GM21367 (cell line): Measurements from ENCODE around the gene LRRC4C.

Experiments
- ATAC-seq: cut with Tn5 transposase; IDR thresholded peaks from one replicate; pipeline ENCODE4 v1.9.1; 2021; ENCODE audit not compliant: unreplicated experiment

LRRC4C gene

DNA sequence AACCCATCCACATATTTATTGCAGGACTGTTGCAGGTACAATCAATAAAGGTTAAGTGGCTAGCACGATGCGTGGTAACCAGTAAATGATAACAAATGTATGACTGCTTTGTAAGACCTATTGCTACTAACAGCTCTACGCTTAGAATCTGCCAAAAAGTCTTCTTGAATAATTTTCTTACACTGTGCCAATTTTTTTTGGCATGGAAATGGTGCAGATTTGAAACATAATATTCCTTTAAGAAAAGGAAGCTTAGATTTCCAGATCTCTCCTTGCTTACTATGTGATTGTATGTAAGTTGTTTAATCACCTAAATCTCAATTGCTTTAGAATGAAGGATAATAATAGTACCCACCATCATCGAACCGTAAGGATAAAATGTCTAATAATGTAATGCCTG is 192.0 kb downstream of the LRRC4C start:
- no peak for ATAC-seq

DNA sequence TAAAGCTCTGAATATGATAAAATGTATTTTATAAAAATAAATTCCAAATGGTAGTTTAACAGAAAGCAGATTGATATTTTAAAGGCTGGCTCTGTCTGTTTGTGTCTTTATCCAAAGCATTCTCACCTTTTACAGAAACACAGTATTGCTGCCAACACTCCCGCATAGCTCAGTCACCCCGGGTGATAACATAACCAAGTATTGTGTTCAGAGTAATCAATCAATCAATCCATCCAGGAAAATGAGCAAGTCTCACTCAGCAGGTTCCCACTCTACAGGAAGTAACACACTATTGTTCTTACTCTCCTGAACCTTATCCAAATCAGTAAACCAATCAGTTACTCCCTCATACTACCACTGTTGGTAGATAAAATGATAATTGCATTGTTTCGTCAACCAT is 203.4 kb downstream of the LRRC4C start:
- no peak for ATAC-seq

DNA sequence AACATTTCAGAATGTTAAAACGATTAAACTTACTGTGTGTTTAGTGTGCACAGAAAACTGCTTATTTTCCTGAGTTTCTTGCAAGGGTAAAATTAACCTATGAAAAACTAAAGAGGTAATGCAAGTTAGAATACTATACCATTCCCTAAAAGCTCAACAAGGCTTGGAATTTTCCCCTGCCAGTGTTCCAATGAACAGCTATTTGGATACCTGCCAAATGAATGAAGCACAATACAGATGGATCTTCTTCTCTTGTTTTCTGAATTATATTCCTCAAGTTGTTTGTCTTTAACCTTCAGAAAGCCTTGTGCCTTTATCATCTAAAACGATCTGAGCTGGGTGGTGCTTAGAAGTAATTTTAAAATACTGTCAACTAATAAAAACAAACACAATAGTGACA is 204.5 kb downstream of the LRRC4C start:
- no peak for ATAC-seq

DNA sequence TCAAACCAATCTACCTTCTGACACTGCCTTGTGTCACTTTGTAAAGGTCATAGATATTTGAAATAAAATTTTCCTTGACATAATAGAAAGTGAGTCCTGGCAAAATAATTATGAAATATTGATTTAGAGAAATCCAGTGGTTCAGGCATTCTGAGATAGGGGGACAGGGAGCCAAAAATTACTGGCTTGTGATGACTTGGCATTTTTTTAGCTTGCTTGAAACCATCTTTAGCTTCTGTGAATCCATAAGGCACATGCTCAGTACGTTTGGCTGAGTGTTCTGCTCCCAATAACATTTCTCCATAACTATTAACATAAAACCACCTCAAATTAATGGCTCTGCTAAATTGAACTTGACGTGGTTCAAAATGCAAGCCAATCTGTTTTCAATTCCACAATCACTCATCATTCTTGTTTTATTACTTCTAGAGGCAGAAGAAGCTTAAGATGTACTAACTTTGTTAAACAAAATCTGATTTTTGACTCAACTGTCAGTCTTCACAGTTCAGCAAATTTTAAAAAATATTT is 209.0 kb downstream of the LRRC4C start:
- no peak for ATAC-seq

- ATAC-seq = no peak
These were observed 211.8 kb downstream of the LRRC4C start for GRCh38 chr11:41247621-41248020.

DNA sequence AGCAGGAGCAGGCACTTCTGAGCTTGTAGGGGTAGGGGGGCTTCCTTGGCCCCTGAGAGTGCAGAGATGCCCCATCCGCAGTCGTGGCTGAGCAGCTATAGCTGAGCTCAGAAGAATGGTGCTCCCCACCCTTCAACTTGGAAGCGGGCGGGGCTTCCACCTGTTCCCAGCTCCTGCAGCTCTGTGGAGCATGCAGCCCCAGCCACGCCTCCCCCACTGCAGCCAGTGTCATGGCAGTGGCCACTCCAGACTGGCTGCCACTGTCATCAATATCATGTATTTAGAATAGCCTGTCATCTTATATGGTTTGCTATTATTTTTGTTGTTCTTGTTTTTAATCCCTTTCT is 213.1 kb downstream of the LRRC4C start:
- ATAC-seq = no peak

GRCh38 chr11:41245704-41246398 is 213.6 kb downstream of the LRRC4C start:
- no peak for ATAC-seq

DNA sequence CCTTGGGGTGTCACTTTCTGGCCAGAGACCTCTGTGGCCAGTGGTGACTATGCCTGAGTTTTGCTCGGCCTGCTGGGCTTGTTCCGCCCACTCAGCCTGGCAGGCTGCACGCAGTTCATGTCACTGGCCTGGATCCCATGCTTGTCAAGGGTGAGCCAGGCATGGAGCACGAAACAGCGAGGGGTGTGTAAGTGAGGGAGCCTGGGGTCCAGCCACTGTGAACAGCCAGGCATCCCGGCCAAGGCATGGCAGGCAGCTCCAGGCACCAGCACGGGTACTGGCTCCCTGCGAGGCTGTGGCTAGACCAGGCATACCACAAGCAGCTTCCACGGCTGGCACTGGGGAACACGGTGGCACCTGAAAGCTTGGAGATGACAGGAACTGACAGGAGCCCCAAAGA is 214.3 kb downstream of the LRRC4C start:
- ATAC-seq = no peak

- no peak for ATAC-seq
These were observed 222.1 kb downstream of the LRRC4C start for GRCh38 chr11:41237382-41237781.

DNA sequence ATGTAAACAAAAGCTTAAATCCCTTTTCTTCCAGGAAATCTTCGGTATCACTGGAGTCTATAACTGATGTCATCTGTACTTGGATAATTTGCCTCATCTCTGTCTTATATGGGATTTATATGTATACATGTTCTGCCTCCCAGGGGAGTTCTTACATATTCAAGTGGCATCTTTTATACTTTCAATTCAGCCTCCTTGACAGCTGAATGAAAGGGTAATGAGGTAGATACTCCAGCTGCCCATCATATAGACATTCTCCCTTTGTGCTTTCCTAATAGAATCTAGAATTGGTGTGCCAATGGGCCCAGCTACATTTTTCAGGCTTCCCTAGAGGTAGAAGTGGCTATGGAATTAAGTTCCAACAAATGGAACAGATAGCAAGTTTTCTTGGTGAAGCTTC is 223.8 kb downstream of the LRRC4C start:
- no peak for ATAC-seq

DNA sequence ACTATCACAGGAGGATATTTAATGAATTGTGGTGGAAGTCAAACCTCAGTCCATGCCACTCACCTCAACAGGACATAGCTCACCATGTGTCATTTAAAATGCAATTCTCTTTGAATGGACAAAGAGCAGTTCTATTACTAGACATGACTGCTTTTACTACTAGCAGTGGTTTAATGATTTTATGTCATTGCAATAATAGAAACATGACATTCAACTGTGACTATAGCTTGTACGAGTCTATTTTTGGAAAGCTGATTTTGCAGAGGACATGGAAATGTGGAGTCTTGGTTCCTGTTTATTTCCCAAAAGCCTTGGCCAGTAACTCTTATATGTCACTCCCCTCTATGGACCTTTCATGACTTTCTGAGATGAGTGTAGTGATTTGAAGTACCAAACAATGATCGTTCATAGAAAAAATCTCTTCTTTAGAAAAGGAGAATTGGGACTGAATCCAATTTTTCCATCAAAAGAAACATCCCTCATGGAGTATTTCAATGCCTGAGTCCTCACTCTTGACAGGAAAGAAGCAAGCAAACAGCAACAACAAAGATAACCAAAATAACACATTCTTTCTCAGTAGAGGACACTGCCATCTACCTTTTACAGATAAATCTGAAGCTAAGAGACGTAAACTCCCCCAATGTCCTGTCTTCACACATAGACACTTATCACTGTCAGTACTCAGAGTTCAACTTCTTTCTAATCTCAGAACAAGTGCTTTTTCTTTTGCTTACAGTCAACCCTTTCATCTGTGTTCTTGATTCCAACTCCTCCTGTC is 233.4 kb downstream of the LRRC4C start:
- ATAC-seq = no peak

GRCh38 chr11:41222236-41222635 is 237.2 kb downstream of the LRRC4C start:
- ATAC-seq = no peak

- ATAC-seq = no peak
These were observed 253.1 kb downstream of the LRRC4C start for GRCh38 chr11:41206388-41206787.

DNA sequence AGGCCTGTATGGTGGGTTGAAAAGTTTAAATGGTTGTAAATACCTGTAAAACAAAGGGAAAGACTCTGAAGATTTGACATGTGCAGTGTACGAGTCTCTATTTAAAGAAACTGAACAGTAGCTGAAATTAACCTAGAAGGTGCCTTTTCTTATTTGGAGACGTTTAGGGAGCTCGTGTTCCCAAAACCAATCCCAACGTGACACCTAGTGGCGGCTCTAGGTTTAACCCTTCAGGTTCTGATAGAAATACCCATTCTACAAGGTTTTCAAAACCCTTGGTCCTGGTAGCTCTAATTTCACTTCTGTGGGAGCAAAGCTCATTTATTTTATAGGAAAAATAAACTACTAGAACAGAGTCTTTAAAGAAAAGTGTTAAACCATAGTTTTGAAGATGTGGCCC is 258.3 kb downstream of the LRRC4C start:
- no peak for ATAC-seq

DNA sequence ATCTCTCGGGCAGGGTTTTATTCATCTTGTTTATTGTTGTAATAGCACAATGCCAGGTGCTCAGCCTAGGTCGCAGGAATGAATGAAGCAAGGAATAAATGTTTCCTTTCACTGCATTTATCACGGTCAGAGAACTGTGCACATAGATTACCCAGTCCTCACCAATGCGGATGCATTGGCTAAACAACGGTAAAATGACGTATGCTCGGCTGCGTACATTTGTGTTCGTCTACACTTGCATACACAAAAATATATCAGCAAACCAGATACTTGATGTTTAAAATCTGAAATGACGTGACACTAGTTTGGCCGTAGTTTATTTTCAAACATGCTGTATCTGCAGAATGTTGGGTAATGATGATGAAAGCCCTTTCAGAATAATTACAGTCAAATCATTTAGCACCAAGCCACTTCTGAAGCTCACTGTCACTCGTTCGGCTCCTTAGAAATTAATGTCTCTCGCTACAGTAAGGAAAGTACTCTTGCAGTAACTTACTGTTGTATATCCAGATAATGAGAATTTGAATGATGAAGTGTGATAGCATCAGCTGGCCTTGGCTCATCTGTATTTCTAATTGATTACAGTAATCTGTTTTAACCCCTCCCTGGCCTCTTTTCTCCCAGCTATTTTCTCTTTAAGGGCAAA is 268.9 kb downstream of the LRRC4C start:
- ATAC-seq = no peak

DNA sequence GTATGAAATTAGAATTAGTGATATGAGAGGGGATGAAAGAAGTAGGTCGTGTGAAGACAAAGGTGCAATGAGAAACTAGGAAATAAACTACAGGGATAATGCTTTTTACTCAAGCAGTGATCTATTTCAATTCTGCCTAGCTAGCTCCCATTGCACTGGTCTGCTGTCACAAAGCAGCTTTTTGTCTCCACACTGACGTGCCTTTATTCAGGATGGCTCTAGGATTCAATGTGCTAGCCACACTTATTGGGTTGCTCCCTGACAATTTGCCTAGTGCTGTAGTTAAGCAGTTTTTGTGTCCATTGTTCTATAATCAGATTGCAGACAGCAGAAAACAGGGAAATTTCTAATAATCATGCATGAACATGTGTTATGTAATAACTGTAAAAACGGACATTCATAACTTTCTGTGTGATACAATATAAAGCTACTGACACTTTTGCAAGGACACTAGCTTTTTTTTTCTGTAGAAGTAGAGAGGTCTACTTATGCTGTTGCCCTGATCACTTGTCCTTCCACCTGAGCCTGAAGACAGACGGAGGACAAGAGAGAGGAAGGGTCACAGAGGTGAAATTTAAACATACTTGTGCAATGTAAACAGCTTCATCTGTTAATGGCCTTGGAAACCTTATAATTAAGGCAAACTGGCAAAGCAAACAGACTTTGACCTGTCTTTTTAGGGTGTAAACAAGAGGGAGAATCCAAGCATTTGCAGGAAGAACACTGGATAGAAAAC is 269.6 kb downstream of the LRRC4C start:
- no peak for ATAC-seq

- ATAC-seq = no peak
These were observed 281.7 kb downstream of the LRRC4C start for GRCh38 chr11:41177791-41178190.

GRCh38 chr11:41175304-41175972 is 284.0 kb downstream of the LRRC4C start:
- no peak for ATAC-seq

GRCh38 chr11:41146326-41146725 is 313.1 kb downstream of the LRRC4C start:
- no peak for ATAC-seq

GRCh38 chr11:41145420-41145819 is 314.0 kb downstream of the LRRC4C start:
- ATAC-seq = no peak

DNA sequence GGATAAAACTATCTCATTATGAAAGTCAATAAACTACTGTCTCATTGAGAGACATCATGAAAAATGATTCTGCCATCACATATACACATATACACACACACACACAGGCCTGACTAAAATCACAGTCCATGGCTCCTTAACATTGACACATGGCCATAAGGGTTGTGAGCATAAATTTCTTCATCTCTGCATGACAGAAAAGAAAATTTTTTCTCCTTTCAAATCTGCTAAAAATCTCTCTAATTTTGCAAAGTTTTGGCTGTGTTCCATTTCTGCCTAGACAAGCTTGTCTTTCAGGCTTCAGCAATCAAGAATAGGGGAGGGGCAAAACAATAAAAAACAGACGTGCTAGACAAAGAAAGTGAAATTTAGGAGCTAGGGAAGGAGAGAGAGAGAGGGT is 324.5 kb downstream of the LRRC4C start:
- ATAC-seq = no peak
